ENCODE measurements around the gene HSPA1B. TPM values are rescaled to one million over a fixed set of nuclear protein-coding genes. Genes with fewer than 3 reads are reported as not detected.
"Not testable (repeated sequence)": the region's sequence is repeated elsewhere in the genome, so short reads cannot be mapped to it uniquely, and the experiment has no call there.

The HSPA1B gene
- polyA plus RNA-seq, 1 experiment, result 31.9 TPM

DNA sequence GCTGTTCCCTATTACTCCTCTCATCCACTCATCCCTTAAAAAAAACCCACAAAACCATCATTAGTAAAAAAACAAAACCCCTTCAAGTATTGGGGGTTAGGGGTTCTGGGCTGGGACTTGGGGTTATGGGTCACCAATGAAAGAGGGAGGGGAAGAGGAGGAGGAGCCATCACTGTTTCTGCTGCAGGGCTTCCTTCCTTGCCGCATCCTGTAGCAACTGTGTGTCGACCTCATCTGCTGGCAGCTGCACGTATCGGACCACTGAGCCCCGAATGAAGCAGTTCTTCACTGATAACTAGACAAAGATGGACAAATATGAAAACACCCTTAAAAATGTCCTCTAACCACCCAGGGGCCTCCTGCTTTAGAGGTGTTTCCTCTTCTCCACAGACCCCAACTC lies 29.9 kb upstream of the HSPA1B start:
- CTCF ChIA-PET, result no interaction called here
- H3K4me3 ChIP-seq (ENCODE audit: low read depth, low read length), result no peak overlapping the region
- TF ChIP-seq, protein P1, sequence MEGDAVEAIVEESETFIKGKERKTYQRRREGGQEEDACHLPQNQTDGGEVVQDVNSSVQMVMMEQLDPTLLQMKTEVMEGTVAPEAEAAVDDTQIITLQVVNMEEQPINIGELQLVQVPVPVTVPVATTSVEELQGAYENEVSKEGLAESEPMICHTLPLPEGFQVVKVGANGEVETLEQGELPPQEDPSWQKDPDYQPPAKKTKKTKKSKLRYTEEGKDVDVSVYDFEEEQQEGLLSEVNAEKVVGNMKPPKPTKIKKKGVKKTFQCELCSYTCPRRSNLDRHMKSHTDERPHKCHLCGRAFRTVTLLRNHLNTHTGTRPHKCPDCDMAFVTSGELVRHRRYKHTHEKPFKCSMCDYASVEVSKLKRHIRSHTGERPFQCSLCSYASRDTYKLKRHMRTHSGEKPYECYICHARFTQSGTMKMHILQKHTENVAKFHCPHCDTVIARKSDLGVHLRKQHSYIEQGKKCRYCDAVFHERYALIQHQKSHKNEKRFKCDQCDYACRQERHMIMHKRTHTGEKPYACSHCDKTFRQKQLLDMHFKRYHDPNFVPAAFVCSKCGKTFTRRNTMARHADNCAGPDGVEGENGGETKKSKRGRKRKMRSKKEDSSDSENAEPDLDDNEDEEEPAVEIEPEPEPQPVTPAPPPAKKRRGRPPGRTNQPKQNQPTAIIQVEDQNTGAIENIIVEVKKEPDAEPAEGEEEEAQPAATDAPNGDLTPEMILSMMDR (IDR thresholded peaks at IDR 0.05; ENCODE audit: low read depth, low read length), result no peak
- H3K9me3 ChIP-seq (ENCODE audit: control insufficient read depth, insufficient read depth, low read length), result no peaks in the 10 kb centered on the region
- H3K27ac ChIP-seq (ENCODE audit: low read depth, low read length), result no peak overlapping the region
- DNase-seq (ENCODE audit: low read depth, low spot score), result no peak
- POLR2A ChIA-PET, result interaction anchor here (1.4 kb wide), 1 partner anchor 18 kb away, joined by 3 read pairs; the partner anchor contains the start of genes HSPA1A and HSPA1L
- no peaks in the 10 kb centered on the region for H3K27me3 ChIP-seq (ENCODE audit: control insufficient read depth, insufficient read depth, low read length)

DNA sequence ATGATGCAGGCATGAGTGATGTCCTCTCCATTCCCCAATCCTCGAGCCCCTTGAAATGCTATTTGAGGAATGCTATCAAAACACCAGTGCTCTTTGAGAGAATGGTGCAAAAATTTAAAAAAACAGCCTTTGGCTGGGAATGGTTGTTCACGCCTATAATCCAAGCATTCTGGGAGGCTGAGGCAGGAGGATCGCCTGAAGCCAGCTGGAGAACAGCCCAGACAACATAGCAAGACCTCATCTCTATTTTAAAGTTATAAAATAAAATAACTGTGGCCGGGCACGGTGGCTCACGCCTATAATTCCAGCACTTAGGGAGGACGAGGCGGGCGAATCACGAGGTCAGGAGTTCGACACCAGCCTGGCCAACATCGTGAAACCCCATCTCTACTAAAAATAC lies 27.8 kb upstream of the HSPA1B start:
- no peak overlapping the region for H3K4me3 ChIP-seq (ENCODE audit: low read depth, low read length)
- H3K27me3 ChIP-seq (ENCODE audit: control insufficient read depth, insufficient read depth, low read length), result no peaks in the 10 kb centered on the region
- ChIA-PET CTCF (interaction anchor here (2.1 kb wide), 1 partner anchor 8 kb away, joined by 10 read pairs; no protein-coding TSS in a partner anchor), POLR2A (no interaction called here)
- TF ChIP-seq, protein P1 (IDR thresholded peaks at IDR 0.05; ENCODE audit: low read depth, low read length), result no peak
- no peak overlapping the region for H3K27ac ChIP-seq (ENCODE audit: low read depth, low read length)
- DNase-seq (ENCODE audit: low read depth, low spot score), result no peak
- H3K9me3 ChIP-seq (ENCODE audit: control insufficient read depth, insufficient read depth, low read length), result no peaks in the 10 kb centered on the region

DNA sequence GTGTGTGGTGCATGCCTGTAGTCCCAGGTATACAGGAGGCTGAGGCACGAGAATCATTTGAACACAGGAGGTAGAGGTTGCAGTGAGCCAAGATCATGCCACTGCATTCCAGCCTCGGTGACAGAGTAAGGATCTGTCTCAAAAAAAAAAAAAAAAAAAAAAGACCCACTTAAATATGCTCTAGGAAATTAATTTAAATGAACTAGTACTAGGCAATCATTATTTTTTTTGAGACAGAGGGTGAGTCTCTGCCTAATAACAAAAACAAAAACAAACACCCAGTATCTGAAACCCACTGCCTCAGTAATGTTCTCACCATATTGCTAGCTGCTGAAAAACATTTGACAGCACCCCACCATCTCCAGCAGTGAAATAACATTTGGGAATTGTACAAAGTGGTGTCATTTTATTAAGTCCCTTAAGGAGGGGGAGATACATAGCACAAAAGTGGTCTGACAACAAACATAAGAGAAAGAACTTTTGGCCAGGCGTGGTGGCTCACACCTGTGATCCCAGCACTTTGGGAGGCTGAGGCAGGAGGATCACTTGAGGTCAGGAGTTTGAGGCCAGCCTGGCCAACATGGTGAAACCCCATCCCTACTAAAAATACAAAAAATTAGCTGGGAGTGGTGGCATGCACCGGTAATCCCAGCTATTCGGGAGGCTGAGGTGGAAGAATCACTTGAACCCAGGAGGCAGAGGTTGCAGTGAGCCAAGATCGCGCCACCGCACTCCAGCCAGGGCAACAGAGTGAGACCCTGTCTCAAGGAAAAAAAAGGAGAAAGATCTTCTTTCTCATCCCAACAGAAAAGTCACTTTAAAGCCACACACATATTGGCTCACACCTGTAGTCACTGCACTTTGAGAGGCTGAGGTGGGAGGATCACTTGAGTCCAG lies 26.3 kb upstream of the HSPA1B start:
- ChIA-PET CTCF (interaction anchor here (2.1 kb wide), 1 partner anchor 10 kb away, joined by 10 read pairs; no protein-coding TSS in a partner anchor), POLR2A (interaction anchor here (0.7 to 0.9 kb wide), 2 partner anchors 14 to 1078 kb away, joined by 4 to 5 read pairs; partner anchors contain the start of genes HSPA1A and HSPA1L)
- not testable (repeated sequence) for H3K27ac ChIP-seq (ENCODE audit: low read depth, low read length); DNase-seq (ENCODE audit: low read depth, low spot score); H3K4me3 ChIP-seq (ENCODE audit: low read depth, low read length); H3K9me3 ChIP-seq (ENCODE audit: control insufficient read depth, insufficient read depth, low read length); H3K27me3 ChIP-seq (ENCODE audit: control insufficient read depth, insufficient read depth, low read length)

DNA sequence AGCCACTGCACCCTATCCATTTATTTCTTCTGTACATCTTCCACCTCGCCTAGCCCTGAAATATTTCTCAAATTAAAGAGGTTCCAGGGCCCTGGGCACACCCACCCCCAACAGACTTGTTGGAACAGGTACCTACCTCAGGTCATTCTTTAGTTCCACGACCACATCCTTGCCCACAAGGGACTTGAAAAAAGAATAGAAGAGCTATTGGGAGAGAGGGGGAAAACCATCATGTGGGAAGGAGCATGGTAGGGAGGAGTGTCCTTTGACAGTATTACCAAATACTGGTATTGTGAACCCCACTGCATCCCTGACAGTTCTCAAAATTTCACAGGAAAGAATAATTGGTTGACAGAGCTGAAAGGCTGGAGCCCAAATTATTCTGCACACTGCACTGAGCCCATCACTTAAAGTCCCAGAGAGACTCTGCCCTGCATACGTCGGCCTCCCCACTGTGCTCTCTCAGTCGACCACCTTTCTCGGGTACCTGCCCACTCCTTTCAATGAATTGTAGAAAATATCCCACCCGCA lies 21.5 kb upstream of the HSPA1B start:
- no peak for DNase-seq (ENCODE audit: low read depth, low spot score)
- Histone ChIP-seq H3K9me3 (ENCODE audit: control insufficient read depth, insufficient read depth, low read length) (no peaks in the 10 kb centered on the region), H3K27ac (ENCODE audit: low read depth, low read length) (peak overlapping the region; percentile 70), H3K4me3 (ENCODE audit: low read depth, low read length) (peak overlapping the region; percentile 78), H3K27me3 (ENCODE audit: control insufficient read depth, insufficient read depth, low read length) (no peaks in the 10 kb centered on the region)
- TF ChIP-seq, protein P1 (IDR thresholded peaks at IDR 0.05; ENCODE audit: low read depth, low read length), result no peak
- ChIA-PET CTCF (interaction anchor here (0.6 to 2.5 kb wide), 9 partner anchors 9 to 139 kb away, joined by 3 to 25 read pairs (median 4); partner anchors contain the start of genes HSPA1A, HSPA1L, LY6G5C and VARS1), POLR2A (interaction anchor here (0.9 to 2.6 kb wide), 10 partner anchors 9 to 104 kb away, joined by 3 to 40 read pairs (median 6); partner anchors contain the start of genes HSPA1A, HSPA1B, HSPA1L and NEU1)

DNA sequence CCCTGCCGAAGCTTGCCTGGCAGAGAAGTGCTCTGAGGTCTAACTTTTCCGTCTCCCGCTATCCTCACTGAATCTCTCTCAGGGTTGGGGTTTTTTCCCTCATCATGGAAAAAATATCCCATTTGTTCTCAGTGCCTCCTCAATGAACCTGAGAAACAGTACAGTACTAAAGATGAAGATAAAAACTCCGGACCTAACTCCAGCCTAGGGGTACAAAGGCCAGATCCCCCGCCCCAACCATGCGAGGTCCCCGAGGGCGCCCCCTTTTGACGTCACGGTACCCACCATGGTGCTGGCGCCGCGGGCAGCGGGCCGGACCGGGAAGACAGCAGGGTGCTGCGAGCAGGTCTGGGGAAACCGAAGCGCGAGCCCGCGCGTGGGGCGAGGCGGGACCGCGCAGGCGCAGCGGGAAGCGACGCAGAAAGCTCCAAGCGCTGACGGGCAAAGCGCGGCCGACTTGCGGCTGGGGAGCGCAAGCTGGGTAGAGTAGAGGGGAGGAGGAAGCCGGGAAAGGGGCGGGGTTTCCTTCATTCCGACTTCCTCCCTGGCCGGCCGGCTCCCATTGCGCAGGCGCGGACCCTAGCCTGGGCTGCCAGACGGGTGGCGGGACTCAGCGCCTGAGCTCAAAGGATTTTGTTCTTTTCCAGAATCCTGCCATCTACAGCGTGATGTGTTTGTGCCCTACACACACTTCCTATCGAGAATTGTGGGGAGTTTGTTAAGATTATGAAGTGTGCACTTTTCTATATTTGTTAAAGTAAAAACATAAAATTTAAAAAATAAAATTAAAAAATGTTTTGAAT lies 20.9 kb upstream of the HSPA1B start, which contains the start of gene LSM2:
TSS of gene LSM2 (minus strand) at position 497 of the 803 bp plus-strand sequence. CDS start at position 288, 209 bp downstream.
- ChIA-PET POLR2A (interaction anchor here (0.6 to 2.6 kb wide), 14 partner anchors 9 to 1165 kb away, joined by 3 to 40 read pairs (median 4); partner anchors contain the start of genes HSPA1A, HSPA1B, HSPA1L and NEU1), CTCF (interaction anchor here (0.5 to 2.5 kb wide), 21 partner anchors 9 to 1302 kb away, joined by 3 to 25 read pairs (median 4); partner anchors contain the start of genes ABHD16A, EHMT2, HSPA1A and HSPA1L)
- DNase-seq (ENCODE audit: low read depth, low spot score), result peak; percentile 93
- H3K9me3 ChIP-seq (ENCODE audit: control insufficient read depth, insufficient read depth, low read length), result no peaks in the 10 kb centered on the region
- H3K27me3 ChIP-seq (ENCODE audit: control insufficient read depth, insufficient read depth, low read length), result no peaks in the 10 kb centered on the region
- peak within 1 kb of the TSS; percentile 70 for H3K27ac ChIP-seq (ENCODE audit: low read depth, low read length)
- TF ChIP-seq, protein P1 (IDR thresholded peaks at IDR 0.05; ENCODE audit: low read depth, low read length), result peak; percentile 18
- H3K4me3 ChIP-seq (ENCODE audit: low read depth, low read length), result peak within 1 kb of the TSS; percentile 78

DNA sequence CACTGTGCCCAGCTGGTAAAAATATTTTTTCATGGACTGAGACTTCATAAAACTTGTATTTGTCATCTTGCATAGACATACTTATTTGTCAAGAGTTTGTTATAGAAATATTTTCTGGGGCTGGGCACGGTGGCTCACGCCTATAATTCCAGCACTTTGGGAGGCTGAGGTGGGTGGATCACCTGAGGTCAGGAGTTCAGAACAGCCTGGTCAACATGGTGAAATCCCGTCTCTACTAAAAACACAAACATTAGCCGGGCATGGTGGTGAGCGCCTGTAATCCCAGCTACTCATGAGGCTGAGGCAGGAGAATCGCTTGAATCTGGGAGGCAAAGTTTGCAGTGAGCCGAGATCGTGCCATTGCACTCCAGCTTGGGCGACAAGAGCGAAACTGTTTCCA lies 18.9 kb upstream of the HSPA1B start:
- not testable (repeated sequence) for DNase-seq (ENCODE audit: low read depth, low spot score); H3K4me3 ChIP-seq (ENCODE audit: low read depth, low read length); H3K27me3 ChIP-seq (ENCODE audit: control insufficient read depth, insufficient read depth, low read length); H3K9me3 ChIP-seq (ENCODE audit: control insufficient read depth, insufficient read depth, low read length); H3K27ac ChIP-seq (ENCODE audit: low read depth, low read length)
- ChIA-PET POLR2A (interaction anchor here (0.7 to 1.0 kb wide), 2 partner anchors 19 to 88 kb away, joined by 3 read pairs; partner anchors contain the start of gene HSPA1B), CTCF (interaction anchor here (0.7 to 0.8 kb wide), 2 partner anchors 13 to 56 kb away, joined by 3 to 6 read pairs; partner anchors contain the start of gene VARS1)

All from AG04450 (cell line).